GM23248 (cell line): ENCODE measurements around the gene ESAM. TPM values are rescaled to one million over a fixed set of nuclear protein-coding genes. Genes with fewer than 3 reads are reported as not detected.

ENCODE experiments used
- DNase-seq: peaks from one replicate; pipeline ENCODE4 v3.0.0-alpha.2; 2015
- H2AFZ ChIP-seq: fragments of 200-600 bp; sonication (generic); 2 replicates; pipeline ENCODE4 v1.6.1; 2016; ENCODE audit warnings: antibody characterized with exemption
- H3F3A ChIP-seq: fragments of 200-600 bp; sonication (generic); 2 replicates; pipeline ENCODE4 v1.6.1; 2016; ENCODE audit warnings: mild to moderate bottlenecking, antibody characterized with exemption, mixed run types; ENCODE audit not compliant: insufficient read depth
- H3K27ac ChIP-seq: fragments of 200-600 bp; sonication (generic); 2 replicates; pipeline ENCODE4 v1.5.1; 2016; ENCODE audit warnings: mild to moderate bottlenecking
- H3K27me3 ChIP-seq: fragments of 200-600 bp; sonication (generic); replicated peaks from 2 replicates; pipeline ENCODE4 v1.6.1; 2016; ENCODE audit warnings: mild to moderate bottlenecking; ENCODE audit not compliant: insufficient read depth
- H3K36me3 ChIP-seq: fragments of 200-600 bp; sonication (generic); 2 replicates; pipeline ENCODE4 v1.6.1; 2016; ENCODE audit warnings: low read depth, mild to moderate bottlenecking
- H3K4me1 ChIP-seq: fragments of 200-600 bp; sonication (generic); 2 replicates; pipeline ENCODE4 v1.6.1; 2016; ENCODE audit warnings: mild to moderate bottlenecking; ENCODE audit not compliant: insufficient read depth
- H3K4me2 ChIP-seq: fragments of 200-600 bp; sonication (generic); one replicate; pipeline ENCODE4 v1.6.1; 2016; ENCODE audit warnings: mild to moderate bottlenecking; ENCODE audit not compliant: unreplicated experiment
- H3K4me3 ChIP-seq: fragments of 200-600 bp; sonication (generic); 2 replicates; pipeline ENCODE4 v1.5.1; 2016; ENCODE audit warnings: mild to moderate bottlenecking
- H3K79me2 ChIP-seq: fragments of 200-600 bp; sonication (generic); 2 replicates; pipeline ENCODE4 v1.6.1; 2016; ENCODE audit warnings: mild to moderate bottlenecking; ENCODE audit not compliant: insufficient read depth
- H3K9ac ChIP-seq: fragments of 200-600 bp; sonication (generic); 2 replicates; pipeline ENCODE4 v1.6.1; 2016; ENCODE audit warnings: mild to moderate bottlenecking
- H3K9me2 ChIP-seq: fragments of 200-600 bp; sonication (generic); 2 replicates; pipeline ENCODE4 v1.6.1; 2016; ENCODE audit warnings: mixed run types, mild to moderate bottlenecking, moderate library complexity; ENCODE audit not compliant: insufficient read depth
- H3K9me3 ChIP-seq: fragments of 200-600 bp; sonication (generic); one replicate; pipeline ENCODE4 v1.6.1; 2017; ENCODE audit warnings: low read depth
- H4K20me1 ChIP-seq: fragments of 200-600 bp; sonication (generic); 2 replicates; pipeline ENCODE4 v1.6.0; 2016; ENCODE audit not compliant: insufficient read depth
- EZH2 ChIP-seq: fragments of 200-600 bp; sonication (generic); IDR thresholded peaks from 2 replicates; pipeline ENCODE4 v1.6.1; 2018; ENCODE audit warnings: antibody characterized with exemption, mild to moderate bottlenecking; ENCODE audit not compliant: insufficient read depth, poor library complexity, severe bottlenecking
- EZH2phosphoT487 ChIP-seq: fragments of 200-600 bp; sonication (generic); IDR thresholded peaks from 2 replicates; pipeline ENCODE4 v1.6.1; 2018; ENCODE audit warnings: antibody characterized with exemption, moderate library complexity, mild to moderate bottlenecking, low read depth; ENCODE audit not compliant: insufficient read depth
- WGBS, 2 experiments: methylation state at CpG; one replicate each; pipeline ENCODE4 v1.1.6; 2015 to 2017; ENCODE audit warnings: low lambda C conversion rate in 2 of 2, low coverage in 1 of 2; ENCODE audit errors: missing lambda C conversion rate in 2 of 2; 5-methylcytosine and 5-hydroxymethylcytosine counted together
- in situ Hi-C: fragments of 300-500 bp; cut with MboI; formaldehyde crosslinking; loops from 2 replicates; pipeline ENCODE4 v1.15.0; 2020
- polyA plus RNA-seq: library from polyadenylated mRNA; unstranded; fragments of >200 nt; fragmentation: Nextera tagmentation; extraction: Ambion mirVana; gene quantifications from 2 replicates; pipeline ENCODE4 v1.2.1, GENCODE V29; 2016
- total RNA-seq: library from RNA; depleted of rRNA; stranded (reverse); fragments of >200 nt; shearing (Covaris generic); gene quantifications from 2 replicates; pipeline ENCODE4 v1.2.3, GENCODE V29; 2014

The ESAM gene
- total and polyA plus RNA-seq, 2 experiments from 2014 or later = not detected

GRCh38 chr11:124752471-124753102, 9.5 kb downstream of the ESAM start:
- Histone ChIP-seq H3K27me3 (peaks cover 47% of the 10 kb centered on the region), H3K9ac (no peak overlapping the region), H3K79me2 (no peaks in the 10 kb centered on the region), H3K4me3 (no peak overlapping the region), H3K9me3 (no peaks in the 10 kb centered on the region), H3K4me1 (no peaks in the 10 kb centered on the region), H3K9me2 (no peaks in the 10 kb centered on the region), H3K4me2 (no peak overlapping the region), H3K27ac (no peak overlapping the region), H2AFZ (no peak overlapping the region), H3F3A (no peaks in the 10 kb centered on the region), H4K20me1 (no peaks in the 10 kb centered on the region), H3K36me3 (no peaks in the 10 kb centered on the region)
- 44 to 52% methylated on average over 10 of the region's 10 CpGs for WGBS, 2 experiments
- in situ Hi-C loops = no loop called here
- DNase-seq = no peak
- TF ChIP-seq EZH2phosphoT487 = no peak
- TF ChIP-seq EZH2 = peak; percentile 69

- in situ Hi-C loops = no loop called here
- no peaks in the 10 kb centered on the region for H3K9me2 ChIP-seq
- H3K4me2 ChIP-seq = no peak within 1 kb of the TSS
- H3K79me2 ChIP-seq = no peaks in the 10 kb centered on the region
- H3K4me1 ChIP-seq = no peaks in the 10 kb centered on the region
- no peaks in the 10 kb centered on the region for H3K9me3 ChIP-seq
- 11 to 19% methylated on average over 41 of the region's 42 CpGs for WGBS, 2 experiments
- no peaks in the 10 kb centered on the region for H4K20me1 ChIP-seq
- no peak within 1 kb of the TSS for H3K27ac ChIP-seq
- no peak for DNase-seq
- peaks cover 40% of the 10 kb centered on the region for H3K27me3 ChIP-seq
- no peaks in the 10 kb centered on the region for H3K36me3 ChIP-seq
- no peaks in the 10 kb centered on the region for H3F3A ChIP-seq
- no peak within 1 kb of the TSS for H2AFZ ChIP-seq
- TF ChIP-seq EZH2 = peak; percentile 14
- no peak for TF ChIP-seq EZH2phosphoT487
- no peak within 1 kb of the TSS for H3K4me3 ChIP-seq
- no peak within 1 kb of the TSS for H3K9ac ChIP-seq
Measured at GRCh38 chr11:124751741-124752470, 10.2 kb downstream of the ESAM start, which contains the start of gene VSIG2. Gene VSIG2 (minus strand): TSS chr11:124752255. CDS start chr11:124752137, 118 bp downstream.

GRCh38 chr11:124751391-124751740, 10.7 kb downstream of the ESAM start:
- Histone ChIP-seq H3K9me2 (no peaks in the 10 kb centered on the region), H3K4me3 (no peak overlapping the region), H3K4me1 (no peaks in the 10 kb centered on the region), H3K9ac (no peak overlapping the region), H4K20me1 (no peaks in the 10 kb centered on the region), H3K4me2 (no peak overlapping the region), H3F3A (no peaks in the 10 kb centered on the region), H3K27ac (no peak overlapping the region), H3K9me3 (no peaks in the 10 kb centered on the region), H3K27me3 (peaks cover 35% of the 10 kb centered on the region), H3K36me3 (no peaks in the 10 kb centered on the region), H3K79me2 (no peaks in the 10 kb centered on the region), H2AFZ (no peak overlapping the region)
- in situ Hi-C loops = no loop called here
- 19 to 24% methylated on average over 10 to 11 of the region's 11 CpGs for WGBS, 2 experiments
- TF ChIP-seq EZH2phosphoT487 = no peak
- TF ChIP-seq EZH2 = peak; percentile 7
- DNase-seq = no peak

- no peaks in the 10 kb centered on the region for H3F3A ChIP-seq
- 50 to 65% methylated on average over 1 of the region's 1 CpG for WGBS, 2 experiments
- no peak overlapping the region for H3K27ac ChIP-seq
- H3K9me3 ChIP-seq = no peaks in the 10 kb centered on the region
- no peak overlapping the region for H3K9ac ChIP-seq
- H3K9me2 ChIP-seq = no peaks in the 10 kb centered on the region
- H3K4me1 ChIP-seq = no peaks in the 10 kb centered on the region
- in situ Hi-C loops = no loop called here
- no peak for DNase-seq
- no peaks in the 10 kb centered on the region for H3K79me2 ChIP-seq
- H3K4me2 ChIP-seq = no peak overlapping the region
- H3K36me3 ChIP-seq = no peaks in the 10 kb centered on the region
- TF ChIP-seq EZH2phosphoT487 = no peak
- TF ChIP-seq EZH2 = no peak
- H4K20me1 ChIP-seq = no peaks in the 10 kb centered on the region
- H2AFZ ChIP-seq = no peak overlapping the region
- H3K4me3 ChIP-seq = no peak overlapping the region
- peaks cover 42% of the 10 kb centered on the region for H3K27me3 ChIP-seq
Measured at GRCh38 chr11:124749912-124750311, 12.2 kb downstream of the ESAM start.
